ENCODE data around the gene KRT76. TPM values are rescaled to one million over a fixed set of nuclear protein-coding genes. Genes with fewer than 3 reads are reported as not detected.

Gene KRT76
- total RNA-seq (2014; rRNA removed) = not detected in 2 replicates
- Bru-seq, nascent RNA = not detected
- BruChase-seq, experiment 1, labeled RNA remaining after a 6-hour chase = not detected
- BruChase-seq, experiment 2, labeled RNA remaining after a 2-hour chase = not detected
- long read RNA-seq = 0 reads

- TF ChIP-seq CTCF (conservative IDR thresholded peaks at IDR 0.05; ENCODE audit: low read depth, low read length) (no peak), EZH2phosphoT487 (IDR thresholded peaks at IDR 0.05; ENCODE audit: borderline replicate concordance, low read length) (no peak), EZH2 (IDR thresholded peaks at IDR 0.05; ENCODE audit: low read length, unreplicated experiment) (no peak)
- Histone ChIP-seq H2AFZ (ENCODE audit: low read length) (no peak within 1 kb of the TSS), H3K79me2 (ENCODE audit: low read length) (no peaks in the 10 kb centered on the region), H3K27ac (ENCODE audit: low read length) (no peak within 1 kb of the TSS), H3K4me1 (ENCODE audit: insufficient read depth, low read length) (no peaks in the 10 kb centered on the region), H3F3A (ENCODE audit: low read length, unreplicated experiment) (no peaks in the 10 kb centered on the region), H3K9me2 (replicated peaks; ENCODE audit: low read length) (no peaks in the 10 kb centered on the region), H3K9me3 (ENCODE audit: low read length) (no peaks in the 10 kb centered on the region), H4K20me1 (ENCODE audit: low read length) (no peaks in the 10 kb centered on the region), H3K27me3 (ENCODE audit: low read length) (peaks cover 17% of the 10 kb centered on the region), H3K9ac (ENCODE audit: low read length) (no peak within 1 kb of the TSS), H3K36me3 (ENCODE audit: low read depth, low read length) (no peaks in the 10 kb centered on the region), H3K4me2 (ENCODE audit: low read length) (no peak within 1 kb of the TSS), H3K4me3 (ENCODE audit: low read length) (no peak within 1 kb of the TSS)
- POLR2A ChIA-PET (ENCODE audit: unreplicated experiment) = no interaction called here
- CTCF ChIA-PET = interaction anchor here (0.5 kb wide), 1 partner anchor 118 kb away, joined by 4 read pairs; no protein-coding TSS in a partner anchor
- no peak for DNase-seq
- intact Hi-C loops (cut with micrococcal nuclease) = no loop called here
- ATAC-seq = no peak
- BruUV-seq (replicated peaks) = no TSS peak
Observed at GRCh38 chr12:52776913-52777395, at the start of gene KRT76. KRT76 (minus strand) TSS chr12:52777345; CDS start chr12:52777291, 54 bp downstream.

- CTCF ChIA-PET = no interaction called here
- ATAC-seq (no peak), DNase-seq (no peak)
- H3K27ac ChIP-seq (ENCODE audit: low read length) = no peak overlapping the region
- no peak overlapping the region for H3K4me2 ChIP-seq (ENCODE audit: low read length)
- no TSS peak for BruUV-seq (replicated peaks)
- no peaks in the 10 kb centered on the region for H3K9me3 ChIP-seq (ENCODE audit: low read length)
- H3K79me2 ChIP-seq (ENCODE audit: low read length) = no peaks in the 10 kb centered on the region
- no peak overlapping the region for H3K9ac ChIP-seq (ENCODE audit: low read length)
- H3K4me1 ChIP-seq (ENCODE audit: insufficient read depth, low read length) = peaks cover 12% of the 10 kb centered on the region; the same call in 1 of the 2 replicates
- intact Hi-C loops (cut with micrococcal nuclease) = no loop called here
- H3F3A ChIP-seq (ENCODE audit: low read length, unreplicated experiment) = no peaks in the 10 kb centered on the region
- TF ChIP-seq EZH2 (IDR thresholded peaks at IDR 0.05; ENCODE audit: low read length, unreplicated experiment) = no peak
- TF ChIP-seq EZH2phosphoT487 (IDR thresholded peaks at IDR 0.05; ENCODE audit: borderline replicate concordance, low read length) = no peak
- no peak for TF ChIP-seq CTCF (conservative IDR thresholded peaks at IDR 0.05; ENCODE audit: low read depth, low read length)
- H3K9me2 ChIP-seq (replicated peaks; ENCODE audit: low read length) = no peaks in the 10 kb centered on the region
- H3K4me3 ChIP-seq (ENCODE audit: low read length) = no peak overlapping the region
- no peaks in the 10 kb centered on the region for H4K20me1 ChIP-seq (ENCODE audit: low read length)
- POLR2A ChIA-PET (ENCODE audit: unreplicated experiment) = no interaction called here
- no peaks in the 10 kb centered on the region for H3K36me3 ChIP-seq (ENCODE audit: low read depth, low read length)
- no peak overlapping the region for H2AFZ ChIP-seq (ENCODE audit: low read length)
- H3K27me3 ChIP-seq (ENCODE audit: low read length) = no peaks in the 10 kb centered on the region
Observed at GRCh38 chr12:52825961-52826360, 48.8 kb upstream of the KRT76 start.

GRCh38 chr12:52824741-52825410 is 47.7 kb upstream of the KRT76 start:
- CTCF ChIA-PET = no interaction called here
- no peaks in the 10 kb centered on the region for H4K20me1 ChIP-seq (ENCODE audit: low read length)
- no peak overlapping the region for H2AFZ ChIP-seq (ENCODE audit: low read length)
- no TSS peak for BruUV-seq (replicated peaks)
- no peak overlapping the region for H3K4me3 ChIP-seq (ENCODE audit: low read length)
- TF ChIP-seq CTCF (conservative IDR thresholded peaks at IDR 0.05; ENCODE audit: low read depth, low read length) (no peak), EZH2phosphoT487 (IDR thresholded peaks at IDR 0.05; ENCODE audit: borderline replicate concordance, low read length) (no peak), EZH2 (IDR thresholded peaks at IDR 0.05; ENCODE audit: low read length, unreplicated experiment) (no peak)
- H3K9me3 ChIP-seq (ENCODE audit: low read length) = no peaks in the 10 kb centered on the region
- POLR2A ChIA-PET (ENCODE audit: unreplicated experiment) = no interaction called here
- no peak overlapping the region for H3K4me2 ChIP-seq (ENCODE audit: low read length)
- no peak for ATAC-seq
- peaks cover 12% of the 10 kb centered on the region; the same call in 1 of the 2 replicates for H3K4me1 ChIP-seq (ENCODE audit: insufficient read depth, low read length)
- H3K79me2 ChIP-seq (ENCODE audit: low read length) = no peaks in the 10 kb centered on the region
- H3F3A ChIP-seq (ENCODE audit: low read length, unreplicated experiment) = no peaks in the 10 kb centered on the region
- no peak overlapping the region for H3K9ac ChIP-seq (ENCODE audit: low read length)
- no peak overlapping the region for H3K27ac ChIP-seq (ENCODE audit: low read length)
- DNase-seq = no peak
- no peaks in the 10 kb centered on the region for H3K27me3 ChIP-seq (ENCODE audit: low read length)
- H3K36me3 ChIP-seq (ENCODE audit: low read depth, low read length) = no peaks in the 10 kb centered on the region
- no peaks in the 10 kb centered on the region for H3K9me2 ChIP-seq (replicated peaks; ENCODE audit: low read length)
- intact Hi-C loops (cut with micrococcal nuclease) = no loop called here

Measured in PC-3 (cell line).